NCI-H2196 (cell line): ENCODE data around the gene ARMC3.

Experiments used
- DNase-seq: peaks from one replicate; lab custom pipeline; 2025; ENCODE audit not compliant: unreplicated experiment; lab: John Stamatoyannopoulos, UW

The ARMC3 gene

DNA sequence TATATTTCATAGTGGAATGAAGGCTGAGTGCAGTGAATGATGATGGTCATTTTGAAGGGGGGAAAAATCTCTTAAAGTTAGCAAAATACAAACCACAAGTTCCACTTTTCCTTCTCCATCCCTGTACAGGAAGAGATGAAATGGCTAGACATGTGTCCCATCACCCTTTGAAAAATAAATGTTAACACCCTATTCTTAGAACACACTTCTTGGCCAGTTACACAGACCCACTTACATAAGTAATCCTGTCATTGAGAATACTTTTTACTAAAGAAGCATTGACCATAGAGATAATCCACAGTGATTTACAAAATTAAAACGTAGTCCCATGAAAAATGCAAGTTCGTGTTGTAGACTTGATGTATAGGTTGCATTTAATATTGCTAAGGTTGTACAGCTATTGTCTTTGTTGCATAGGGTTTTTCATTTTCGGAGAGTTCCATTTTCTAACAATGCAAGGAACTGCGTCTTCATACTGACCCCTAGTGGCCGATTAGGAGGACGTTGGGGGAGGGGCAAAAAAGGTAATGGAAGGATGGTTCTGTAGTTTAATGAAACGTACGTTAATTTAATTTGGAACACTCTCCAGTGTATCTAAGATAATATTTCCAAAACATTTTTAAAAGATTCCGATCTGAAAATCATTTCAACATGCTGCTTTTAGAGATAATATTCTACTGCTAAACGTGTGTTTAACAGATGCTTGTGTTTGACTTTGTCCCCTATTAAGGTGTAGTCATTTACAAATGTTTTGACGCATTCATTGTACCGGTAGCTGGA, 60.9 kb downstream of the ARMC3 start:
- DNase-seq = peak; percentile 58

DNA sequence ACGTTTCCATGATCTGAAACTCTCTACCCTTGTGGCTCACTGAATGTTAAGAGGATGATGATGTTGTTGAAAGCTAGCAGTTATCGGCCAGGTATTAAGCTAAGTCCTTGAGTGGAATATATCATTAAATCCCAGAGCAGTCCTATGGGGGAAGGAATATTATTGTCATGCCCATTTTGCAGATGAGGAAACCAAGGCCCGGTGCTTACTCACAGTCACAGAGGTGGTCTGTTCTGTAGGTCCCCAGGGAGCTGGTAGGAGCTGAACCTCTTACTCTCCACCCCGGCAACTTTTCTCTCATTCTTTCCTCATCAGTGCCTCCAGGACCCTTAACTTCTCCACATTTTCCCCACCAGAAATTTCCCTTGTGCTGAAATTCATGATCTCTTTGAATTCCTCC, 62.6 kb downstream of the ARMC3 start:
- DNase-seq = no peak

GRCh38 chr10:22992075-22992474, 64.2 kb downstream of the ARMC3 start:
- DNase-seq = no peak

DNA sequence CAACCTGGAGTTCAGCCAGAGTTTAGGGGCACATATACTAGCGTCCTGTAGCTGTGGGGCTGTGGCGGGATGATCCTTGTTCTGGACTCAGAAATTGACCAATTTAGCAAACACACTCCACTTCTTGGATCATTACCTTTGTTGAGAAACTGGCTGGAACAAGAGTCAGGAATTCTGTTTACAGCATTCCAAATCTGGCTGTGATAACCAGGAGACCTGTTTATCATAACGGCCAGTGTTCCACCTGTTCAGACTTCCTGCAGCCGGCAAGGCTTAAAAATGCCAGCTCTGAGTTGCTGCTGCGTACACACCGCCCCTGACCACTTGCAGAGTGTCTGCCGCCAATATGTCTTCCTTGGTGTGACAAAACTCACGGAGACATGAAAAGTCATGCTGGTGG, 64.8 kb downstream of the ARMC3 start:
- DNase-seq = no peak

- DNase-seq = no peak
Observed at GRCh38 chr10:22993314-22993713, 65.5 kb downstream of the ARMC3 start.

- DNase-seq = no peak
Observed at GRCh38 chr10:22997096-22997495, 69.2 kb downstream of the ARMC3 start.

DNA sequence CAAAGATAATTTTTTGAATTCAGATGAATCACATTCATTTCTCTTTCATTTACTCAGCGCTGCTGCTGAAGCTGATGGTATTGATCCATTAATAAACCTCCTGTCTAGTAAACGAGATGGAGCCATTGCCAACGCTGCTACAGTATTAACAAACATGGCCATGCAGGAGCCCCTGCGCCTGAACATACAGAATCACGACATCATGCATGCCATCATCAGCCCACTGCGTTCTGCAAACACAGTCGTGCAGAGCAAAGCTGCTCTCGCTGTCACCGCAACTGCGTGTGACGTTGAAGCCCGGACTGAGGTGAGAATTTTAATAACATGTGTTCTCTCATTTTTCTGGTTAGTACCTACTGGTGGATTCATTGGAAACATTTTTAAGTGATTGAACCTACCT, 70.2 kb downstream of the ARMC3 start:
- DNase-seq = no peak

GRCh38 chr10:22999942-23000341, 72.1 kb downstream of the ARMC3 start:
- no peak for DNase-seq

GRCh38 chr10:23001901-23002516, 74.2 kb downstream of the ARMC3 start:
- no peak for DNase-seq

- DNase-seq = no peak
Observed at GRCh38 chr10:23005150-23005549, 77.3 kb downstream of the ARMC3 start.

GRCh38 chr10:23013581-23014335, 85.9 kb downstream of the ARMC3 start:
- no peak for DNase-seq

DNA sequence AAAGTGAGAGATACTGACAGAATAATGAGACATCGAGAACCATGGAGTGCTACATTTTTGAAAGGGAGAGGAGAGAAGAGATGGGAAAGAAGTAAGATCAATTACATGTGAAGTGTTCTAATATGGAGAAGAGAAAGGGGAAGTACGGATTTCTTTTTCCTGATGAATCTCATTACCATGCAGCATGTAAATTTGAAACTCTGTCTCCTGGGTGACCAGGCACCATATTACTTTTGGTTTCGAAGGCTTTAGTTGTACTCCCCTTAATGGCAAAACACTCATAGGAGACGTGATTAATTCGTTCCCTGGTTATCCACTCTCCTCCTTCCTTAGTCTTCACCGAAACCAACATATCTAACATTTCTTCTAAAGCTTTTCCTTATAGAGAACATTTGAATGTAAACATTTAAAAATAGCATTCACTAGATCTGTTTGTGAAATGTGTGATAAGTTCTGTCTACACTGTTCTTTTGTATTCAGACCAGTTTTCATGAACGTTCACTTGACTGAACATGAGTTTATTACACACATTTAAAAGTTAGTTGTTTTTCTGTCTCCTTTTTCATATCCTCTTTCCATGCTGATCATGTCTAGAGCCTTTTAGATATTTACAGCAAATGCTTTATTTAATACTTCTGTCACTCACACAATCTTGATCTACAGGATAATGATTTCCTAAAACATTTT, 87.3 kb downstream of the ARMC3 start:
- no peak for DNase-seq

GRCh38 chr10:23016636-23017035, 88.8 kb downstream of the ARMC3 start:
- no peak for DNase-seq

- DNase-seq = no peak
Observed at GRCh38 chr10:23019633-23020032, 91.8 kb downstream of the ARMC3 start.

DNA sequence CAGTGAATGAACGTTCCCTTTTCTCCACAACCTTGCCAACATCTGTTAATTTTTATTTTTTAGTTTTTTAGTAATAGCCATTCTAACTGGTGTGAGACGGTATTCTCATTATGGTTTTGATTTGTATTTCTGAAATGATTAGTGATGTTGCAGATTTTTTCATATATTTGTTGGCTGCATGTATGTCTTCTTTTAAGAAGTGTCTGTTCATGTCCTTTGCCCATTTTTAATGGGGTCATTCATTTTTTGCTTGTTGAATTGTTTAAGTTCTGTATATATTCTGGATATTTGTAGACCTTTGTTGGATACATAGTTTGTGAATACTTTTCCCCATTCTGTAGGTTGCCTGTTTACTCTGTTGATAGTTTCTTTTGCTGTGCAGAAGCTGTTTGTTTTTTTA, 93.6 kb downstream of the ARMC3 start:
- no peak for DNase-seq

DNA sequence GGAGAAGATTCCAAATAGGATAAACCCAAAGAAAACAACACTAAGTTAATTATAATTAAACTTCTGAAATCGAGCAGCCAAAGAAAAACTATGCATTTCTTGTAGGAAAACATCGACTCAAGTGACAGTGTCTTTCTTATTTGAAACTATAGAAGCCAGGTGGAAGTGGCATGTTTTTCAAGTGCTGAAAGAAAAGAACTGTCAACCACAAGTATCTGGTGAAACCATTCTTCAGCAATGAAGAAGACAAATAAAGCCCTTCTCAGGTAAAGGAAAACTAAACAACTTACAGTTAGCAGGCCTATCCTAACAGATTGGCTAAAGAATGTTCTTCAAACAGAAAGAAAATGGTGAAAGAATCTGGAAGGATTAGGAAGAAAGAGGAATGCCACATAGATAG, 96.1 kb downstream of the ARMC3 start:
- DNase-seq = no peak

GRCh38 chr10:23031318-23031717, 103.5 kb downstream of the ARMC3 start:
- DNase-seq = no peak

DNA sequence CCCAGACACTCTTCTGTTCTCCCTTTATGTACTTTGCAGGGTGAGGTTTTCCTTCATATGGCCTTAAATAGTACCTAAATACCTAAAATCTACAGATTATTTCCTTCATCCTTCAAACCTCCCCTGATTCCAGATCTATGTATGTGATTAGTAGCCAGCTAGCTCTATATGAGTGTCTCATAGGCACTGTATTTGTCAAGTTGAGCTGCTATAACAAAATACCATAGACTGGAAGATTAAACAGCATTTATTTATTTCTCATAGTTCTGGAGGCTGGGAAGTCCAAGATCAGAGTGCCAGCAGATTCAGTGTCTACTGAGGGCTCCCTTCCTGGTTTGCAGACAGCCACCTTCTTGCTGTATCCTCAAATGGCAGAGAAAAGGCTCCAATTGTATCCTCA, 106.9 kb downstream of the ARMC3 start:
- DNase-seq = no peak

DNA sequence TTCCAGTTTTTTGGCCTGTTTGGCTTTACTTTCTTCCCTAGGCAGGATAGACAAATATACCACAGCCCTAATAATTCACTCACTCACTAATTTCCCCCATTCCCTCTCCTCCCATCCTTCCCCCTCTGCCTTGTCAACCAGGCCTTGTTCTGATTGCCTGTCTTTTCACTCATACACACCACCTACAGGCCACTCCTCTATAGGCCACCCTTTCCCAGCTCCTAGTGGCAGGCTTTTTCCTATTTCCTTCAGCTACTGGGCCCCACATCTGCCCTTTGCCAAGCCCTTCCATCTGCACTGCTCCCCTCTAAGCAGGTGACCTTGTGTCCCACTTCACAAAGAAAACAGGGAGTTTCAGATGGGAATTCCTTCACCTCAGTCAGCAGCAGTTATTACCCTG, 107.7 kb downstream of the ARMC3 start:
- DNase-seq = no peak

DNA sequence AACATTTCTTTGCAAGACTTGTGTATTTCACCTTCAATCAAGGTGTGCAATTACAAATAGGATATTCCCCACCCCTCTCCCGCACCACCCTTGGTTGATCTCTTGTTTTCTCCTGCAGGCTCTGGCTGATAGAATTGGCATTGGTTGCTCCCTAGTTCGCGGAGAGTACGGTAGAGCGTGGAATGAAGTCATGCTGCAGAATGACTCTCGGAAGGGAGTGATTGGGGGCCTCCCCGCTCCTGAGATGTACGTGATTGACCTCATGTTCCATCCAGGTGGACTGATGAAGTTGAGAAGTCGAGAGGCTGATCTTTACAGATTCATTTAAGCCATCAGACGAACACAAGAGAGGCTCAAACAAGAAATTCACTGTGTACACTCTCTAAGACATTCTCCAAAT, 109.3 kb downstream of the ARMC3 start:
- no peak for DNase-seq

DNA sequence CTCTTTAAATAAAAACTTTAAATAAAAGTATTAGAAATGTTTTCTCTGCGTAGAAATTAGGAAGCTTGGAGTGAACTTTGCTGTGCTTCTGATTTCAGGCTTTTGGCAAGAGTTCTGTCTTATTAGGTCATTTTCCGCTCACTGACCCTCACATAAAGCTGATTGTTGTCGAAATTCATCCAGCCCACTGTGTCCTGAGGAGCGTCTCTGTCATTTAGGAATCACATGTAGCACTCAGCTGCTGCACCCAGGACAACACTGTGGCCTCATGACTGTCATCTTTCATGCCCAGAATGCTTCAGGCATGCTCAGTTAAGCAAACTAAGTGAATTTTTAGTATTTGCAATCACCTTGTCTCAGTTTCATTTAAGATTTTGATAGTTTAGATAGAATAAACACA, 109.7 kb downstream of the ARMC3 start:
- DNase-seq = no peak

GRCh38 chr10:23038172-23038571, 110.3 kb downstream of the ARMC3 start:
- no peak for DNase-seq
